NCI-H1436 (cell line): Measurements from ENCODE around the gene SNX18.
"Not testable (repeated sequence)": the region's sequence is repeated elsewhere in the genome, so short reads cannot be mapped to it uniquely, and the experiment has no call there.

Source experiments
- DNase-seq: peaks from one replicate; lab custom pipeline; 2025; lab: John Stamatoyannopoulos, UW

The SNX18 gene

GRCh38 chr5:54520438-54520846, 2.9 kb downstream of the SNX18 start:
- DNase-seq = no peak

- no peak for DNase-seq
Observed at GRCh38 chr5:54520940-54521339, 3.4 kb downstream of the SNX18 start.

GRCh38 chr5:54521856-54522479, 4.4 kb downstream of the SNX18 start:
- DNase-seq = no peak

GRCh38 chr5:54523534-54523933, 6.0 kb downstream of the SNX18 start:
- DNase-seq = no peak

GRCh38 chr5:54524082-54524481, 6.5 kb downstream of the SNX18 start:
- no peak for DNase-seq

- no peak for DNase-seq
Observed at GRCh38 chr5:54524704-54525103, 7.1 kb downstream of the SNX18 start.

GRCh38 chr5:54525261-54525660, 7.7 kb downstream of the SNX18 start:
- no peak for DNase-seq

GRCh38 chr5:54525692-54526091, 8.1 kb downstream of the SNX18 start:
- DNase-seq = no peak

- no peak for DNase-seq
Observed at GRCh38 chr5:54526604-54527288, 9.2 kb downstream of the SNX18 start.

GRCh38 chr5:54528633-54529209, 11.2 kb downstream of the SNX18 start:
- no peak for DNase-seq

GRCh38 chr5:54529565-54529964, 12.0 kb downstream of the SNX18 start:
- no peak for DNase-seq

- no peak for DNase-seq
Observed at GRCh38 chr5:54531546-54531945, 14.0 kb downstream of the SNX18 start.

- DNase-seq = no peak
Observed at GRCh38 chr5:54533541-54534190, 16.1 kb downstream of the SNX18 start.

GRCh38 chr5:54534191-54535004, 16.8 kb downstream of the SNX18 start:
- DNase-seq = no peak

GRCh38 chr5:54535149-54535844, 17.7 kb downstream of the SNX18 start:
- no peak for DNase-seq

GRCh38 chr5:54536375-54536774, 18.8 kb downstream of the SNX18 start:
- not testable (repeated sequence) for DNase-seq

GRCh38 chr5:54536861-54537260, 19.3 kb downstream of the SNX18 start:
- DNase-seq = not testable (repeated sequence)

- no peak for DNase-seq
Observed at GRCh38 chr5:54537725-54538124, 20.2 kb downstream of the SNX18 start.

GRCh38 chr5:54538156-54538555, 20.6 kb downstream of the SNX18 start:
- no peak for DNase-seq

- no peak for DNase-seq
Observed at GRCh38 chr5:54539001-54539400, 21.4 kb downstream of the SNX18 start.

- DNase-seq = no peak
Observed at GRCh38 chr5:54540286-54540685, 22.7 kb downstream of the SNX18 start.
